NB4 (cell line): ENCODE data around the gene MRGPRE.

Experiments used
- POLR2A ChIP-seq: IDR thresholded peaks from 2 replicates; pipeline ENCODE4 v1.6.1; 2011; ENCODE audit warnings: mild to moderate bottlenecking; ENCODE audit not compliant: insufficient read length; ENCODE audit errors: extremely low read depth
- TF ChIP-seq, protein P1 (sequence below): IDR thresholded peaks from one replicate; pipeline ENCODE4 v1.5.1; 2012; ENCODE audit warnings: low read depth, low read length
- TF ChIP-seq, protein P2 (sequence below): IDR thresholded peaks from 2 replicates; pipeline ENCODE4 v1.6.1; 2011; ENCODE audit warnings: low read depth, low read length

DNA sequence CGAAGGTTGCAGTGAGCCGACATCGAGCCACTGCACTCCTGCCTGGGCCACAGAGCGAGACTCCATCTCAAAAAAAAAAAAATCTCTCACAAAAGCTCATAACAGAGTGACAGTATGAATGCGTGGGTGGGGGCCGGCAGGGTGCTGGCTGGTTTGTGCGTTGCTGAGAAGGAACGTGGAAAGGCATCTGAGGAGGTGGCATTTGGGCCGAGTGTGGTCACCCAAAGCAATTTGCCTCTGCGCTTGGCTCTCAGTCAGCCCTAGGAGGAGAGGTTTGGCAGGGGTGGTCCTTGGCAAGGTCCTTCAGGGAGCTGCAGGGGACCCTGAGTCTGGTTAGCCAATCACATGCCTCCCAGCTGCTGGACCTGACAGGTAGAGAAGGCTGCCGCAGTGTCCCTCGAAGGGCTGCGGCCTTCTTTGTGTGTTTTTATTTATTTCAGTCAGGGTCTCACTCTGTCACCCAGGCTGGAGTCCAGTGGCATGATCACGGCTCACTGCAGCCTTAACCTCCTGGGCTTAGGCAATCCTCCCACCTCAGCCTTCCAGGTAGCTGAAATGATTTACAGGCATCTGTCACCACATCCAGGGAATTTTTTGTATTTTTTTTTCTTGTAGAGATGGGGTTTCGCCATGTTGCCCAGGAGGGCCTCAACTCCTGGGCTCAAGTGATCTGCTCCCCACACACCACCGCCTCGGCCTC is 43.6 kb downstream of the MRGPRE start:
- TF ChIP-seq POLR2A: no peak
- TF ChIP-seq, protein P1, sequence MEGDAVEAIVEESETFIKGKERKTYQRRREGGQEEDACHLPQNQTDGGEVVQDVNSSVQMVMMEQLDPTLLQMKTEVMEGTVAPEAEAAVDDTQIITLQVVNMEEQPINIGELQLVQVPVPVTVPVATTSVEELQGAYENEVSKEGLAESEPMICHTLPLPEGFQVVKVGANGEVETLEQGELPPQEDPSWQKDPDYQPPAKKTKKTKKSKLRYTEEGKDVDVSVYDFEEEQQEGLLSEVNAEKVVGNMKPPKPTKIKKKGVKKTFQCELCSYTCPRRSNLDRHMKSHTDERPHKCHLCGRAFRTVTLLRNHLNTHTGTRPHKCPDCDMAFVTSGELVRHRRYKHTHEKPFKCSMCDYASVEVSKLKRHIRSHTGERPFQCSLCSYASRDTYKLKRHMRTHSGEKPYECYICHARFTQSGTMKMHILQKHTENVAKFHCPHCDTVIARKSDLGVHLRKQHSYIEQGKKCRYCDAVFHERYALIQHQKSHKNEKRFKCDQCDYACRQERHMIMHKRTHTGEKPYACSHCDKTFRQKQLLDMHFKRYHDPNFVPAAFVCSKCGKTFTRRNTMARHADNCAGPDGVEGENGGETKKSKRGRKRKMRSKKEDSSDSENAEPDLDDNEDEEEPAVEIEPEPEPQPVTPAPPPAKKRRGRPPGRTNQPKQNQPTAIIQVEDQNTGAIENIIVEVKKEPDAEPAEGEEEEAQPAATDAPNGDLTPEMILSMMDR: no peak
- TF ChIP-seq, protein P2, sequence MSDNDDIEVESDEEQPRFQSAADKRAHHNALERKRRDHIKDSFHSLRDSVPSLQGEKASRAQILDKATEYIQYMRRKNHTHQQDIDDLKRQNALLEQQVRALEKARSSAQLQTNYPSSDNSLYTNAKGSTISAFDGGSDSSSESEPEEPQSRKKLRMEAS: no peak
